Measurements from ENCODE around the gene IMP4. TPM values are rescaled to one million over a fixed set of nuclear protein-coding genes. Genes with fewer than 3 reads are reported as not detected.

Gene IMP4
- polyA plus RNA-seq, 3 donors, result 57.6 to 81.2 (median 58.5) TPM

DNA sequence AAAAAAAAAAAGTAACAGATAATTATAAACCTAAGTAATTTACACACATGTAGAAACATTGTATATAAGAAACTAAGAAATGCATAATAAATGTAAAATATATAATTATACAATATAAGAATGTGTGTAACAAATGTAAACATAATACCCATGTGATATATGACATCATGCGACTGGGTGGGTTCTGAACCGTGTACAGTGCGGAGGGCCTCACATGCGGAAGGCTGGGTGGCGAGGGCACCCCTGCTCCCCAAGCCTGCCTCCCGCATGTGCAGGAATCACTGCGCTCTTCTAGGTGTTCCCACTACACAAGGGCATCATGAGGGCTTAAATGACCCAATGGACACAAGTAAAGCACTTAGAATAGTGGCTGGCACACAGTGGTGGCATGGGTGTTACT lies 15.2 kb downstream of the IMP4 start:
- H3K27me3 Mint-ChIP-seq (ENCODE audit: low read depth in 3 of 3), result peaks cover 0 to 2% (median 0%) of the 10 kb centered on the region in 3 donors
- peaks cover 29 to 39% of the 10 kb centered on the region in 2 donors for H3K4me1 ChIP-seq (ENCODE audit: control insufficient read depth in 1 of 2, insufficient read depth in 2 of 2, low read length in 2 of 2)
- no peak overlapping the region for H3K4me3 Mint-ChIP-seq
- H3K27ac ChIP-seq (ENCODE audit: low read depth in 1 of 2, low read length in 2 of 2), result no peak overlapping the region
- H3K4me2 ChIP-seq (replicated peaks; ENCODE audit: extremely low read depth, low read length, poor library complexity, severe bottlenecking), result no peak overlapping the region
- peaks cover 37% of the 10 kb centered on the region for H3K4me1 Mint-ChIP-seq
- peaks cover 20% of the 10 kb centered on the region for H4K20me1 ChIP-seq (ENCODE audit: insufficient read depth, low read length)
- H3K9me3 Mint-ChIP-seq, result peaks cover 0 to 1% (median 0%) of the 10 kb centered on the region in 7 donors
- peaks cover 7 to 27% of the 10 kb centered on the region in 2 donors for H3K36me3 ChIP-seq (replicated peaks in 1 of 2; ENCODE audit: control insufficient read depth in 1 of 2, insufficient read depth in 2 of 2, low read length in 2 of 2)
- TF ChIP-seq, protein P1, sequence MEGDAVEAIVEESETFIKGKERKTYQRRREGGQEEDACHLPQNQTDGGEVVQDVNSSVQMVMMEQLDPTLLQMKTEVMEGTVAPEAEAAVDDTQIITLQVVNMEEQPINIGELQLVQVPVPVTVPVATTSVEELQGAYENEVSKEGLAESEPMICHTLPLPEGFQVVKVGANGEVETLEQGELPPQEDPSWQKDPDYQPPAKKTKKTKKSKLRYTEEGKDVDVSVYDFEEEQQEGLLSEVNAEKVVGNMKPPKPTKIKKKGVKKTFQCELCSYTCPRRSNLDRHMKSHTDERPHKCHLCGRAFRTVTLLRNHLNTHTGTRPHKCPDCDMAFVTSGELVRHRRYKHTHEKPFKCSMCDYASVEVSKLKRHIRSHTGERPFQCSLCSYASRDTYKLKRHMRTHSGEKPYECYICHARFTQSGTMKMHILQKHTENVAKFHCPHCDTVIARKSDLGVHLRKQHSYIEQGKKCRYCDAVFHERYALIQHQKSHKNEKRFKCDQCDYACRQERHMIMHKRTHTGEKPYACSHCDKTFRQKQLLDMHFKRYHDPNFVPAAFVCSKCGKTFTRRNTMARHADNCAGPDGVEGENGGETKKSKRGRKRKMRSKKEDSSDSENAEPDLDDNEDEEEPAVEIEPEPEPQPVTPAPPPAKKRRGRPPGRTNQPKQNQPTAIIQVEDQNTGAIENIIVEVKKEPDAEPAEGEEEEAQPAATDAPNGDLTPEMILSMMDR (IDR thresholded peaks at IDR 0.05), result no peak
- H3K9ac ChIP-seq (ENCODE audit: insufficient read depth, low read length, poor library complexity, severe bottlenecking), result no peak overlapping the region
- no peaks in the 10 kb centered on the region for H3K9me3 ChIP-seq (replicated peaks in 1 of 2; ENCODE audit: control insufficient read depth in 1 of 2, insufficient read depth in 1 of 2, low read length in 2 of 2)
- no peaks in the 10 kb centered on the region for H3K27me3 ChIP-seq (ENCODE audit: control insufficient read depth in 2 of 2, insufficient read depth in 2 of 2, low read length in 2 of 2)
- H3K27ac Mint-ChIP-seq, result no peak overlapping the region
- WGBS (ENCODE audit: insufficient coverage), result 100% methylated on average over 2 of the region's 7 CpGs
- H3K4me3 ChIP-seq (replicated peaks in 1 of 3; ENCODE audit: low read depth in 2 of 3, low read length in 3 of 3), result no peak overlapping the region
- no peak overlapping the region for H2AFZ ChIP-seq (ENCODE audit: insufficient read depth, low read depth, low read length, poor library complexity, severe bottlenecking)
- H3K36me3 Mint-ChIP-seq, result peaks cover 18 to 37% of the 10 kb centered on the region in 2 donors
- peaks cover 20% of the 10 kb centered on the region for H3K79me2 ChIP-seq (ENCODE audit: insufficient read depth, low read length)
- intact Hi-C loops (cut with micrococcal nuclease), result no loop called here
- DNase-seq, result no peak

DNA sequence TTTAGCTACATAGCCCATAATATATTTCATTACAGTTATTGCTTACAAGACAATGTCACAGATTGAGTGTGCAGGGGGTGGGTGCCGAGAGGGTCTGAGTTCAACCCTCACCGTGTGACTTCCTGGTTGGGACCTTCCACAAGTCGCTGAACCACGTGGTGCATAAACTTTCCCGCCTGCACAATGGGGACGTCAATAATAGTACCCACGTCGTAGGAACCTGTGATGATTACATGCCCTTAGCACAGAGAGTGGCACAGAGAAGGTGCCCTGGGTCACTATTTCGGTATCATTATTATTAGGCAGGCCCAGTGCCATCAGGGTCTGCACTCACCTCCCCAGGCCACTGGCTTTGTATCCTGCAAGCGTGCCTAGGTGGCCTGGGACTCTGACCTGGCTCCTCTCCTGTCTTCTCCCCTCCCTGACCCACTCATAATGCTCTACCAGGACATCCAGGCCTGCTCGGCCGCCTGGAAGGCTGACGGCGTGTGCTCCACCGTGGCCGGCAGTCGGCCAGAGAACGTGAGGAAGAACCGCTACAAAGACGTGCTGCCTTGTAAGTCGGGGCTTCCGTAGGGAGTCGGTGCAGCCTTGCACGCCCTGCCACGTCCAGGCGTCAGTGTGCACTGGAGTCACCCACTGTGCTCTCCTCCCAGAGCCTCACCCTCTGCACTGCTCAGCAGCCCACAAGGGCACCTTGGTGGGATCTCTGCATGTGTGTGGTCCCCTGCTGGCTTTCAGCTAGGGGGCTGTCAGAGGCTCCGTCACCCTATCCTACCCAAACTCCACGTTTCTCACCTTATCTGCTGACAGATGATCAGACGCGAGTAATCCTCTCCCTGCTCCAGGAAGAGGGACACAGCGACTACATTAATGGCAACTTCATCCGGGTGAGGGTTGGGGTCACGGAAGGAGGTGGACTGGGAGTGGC lies 16.0 kb downstream of the IMP4 start:
- no peak overlapping the region for H3K4me3 Mint-ChIP-seq
- H3K4me2 ChIP-seq (replicated peaks; ENCODE audit: extremely low read depth, low read length, poor library complexity, severe bottlenecking), result no peak overlapping the region
- no peak overlapping the region for H3K27ac ChIP-seq (ENCODE audit: low read depth in 1 of 2, low read length in 2 of 2)
- peaks cover 23 to 36% of the 10 kb centered on the region in 2 donors for H3K36me3 Mint-ChIP-seq
- H3K4me1 Mint-ChIP-seq, result peaks cover 32% of the 10 kb centered on the region
- no peak overlapping the region for H3K4me3 ChIP-seq (replicated peaks in 1 of 3; ENCODE audit: low read depth in 2 of 3, low read length in 3 of 3)
- no peak overlapping the region for H2AFZ ChIP-seq (ENCODE audit: insufficient read depth, low read depth, low read length, poor library complexity, severe bottlenecking)
- H3K36me3 ChIP-seq (replicated peaks in 1 of 2; ENCODE audit: control insufficient read depth in 1 of 2, insufficient read depth in 2 of 2, low read length in 2 of 2), result peaks cover 7 to 27% of the 10 kb centered on the region in 2 donors
- no peak for DNase-seq
- intact Hi-C loops (cut with micrococcal nuclease), result no loop called here
- peaks cover 0 to 1% (median 0%) of the 10 kb centered on the region in 7 donors for H3K9me3 Mint-ChIP-seq
- no peak overlapping the region for H3K27ac Mint-ChIP-seq
- H3K79me2 ChIP-seq (ENCODE audit: insufficient read depth, low read length), result peaks cover 19% of the 10 kb centered on the region
- no peaks in the 10 kb centered on the region for H3K9me3 ChIP-seq (replicated peaks in 1 of 2; ENCODE audit: control insufficient read depth in 1 of 2, insufficient read depth in 1 of 2, low read length in 2 of 2)
- peaks cover 22 to 31% of the 10 kb centered on the region in 2 donors for H3K4me1 ChIP-seq (ENCODE audit: control insufficient read depth in 1 of 2, insufficient read depth in 2 of 2, low read length in 2 of 2)
- peaks cover 0 to 2% (median 0%) of the 10 kb centered on the region in 3 donors for H3K27me3 Mint-ChIP-seq (ENCODE audit: low read depth in 3 of 3)
- no peak overlapping the region for H3K9ac ChIP-seq (ENCODE audit: insufficient read depth, low read length, poor library complexity, severe bottlenecking)
- TF ChIP-seq, protein P1 (IDR thresholded peaks at IDR 0.05), result no peak
- H4K20me1 ChIP-seq (ENCODE audit: insufficient read depth, low read length), result peaks cover 20% of the 10 kb centered on the region
- WGBS (ENCODE audit: insufficient coverage), result 98% methylated on average over 29 of the region's 33 CpGs
- H3K27me3 ChIP-seq (ENCODE audit: control insufficient read depth in 2 of 2, insufficient read depth in 2 of 2, low read length in 2 of 2), result no peaks in the 10 kb centered on the region

All from CD14-positive monocyte (primary cell).